ENCODE results near the gene TSPAN18.

The TSPAN18 gene

DNA sequence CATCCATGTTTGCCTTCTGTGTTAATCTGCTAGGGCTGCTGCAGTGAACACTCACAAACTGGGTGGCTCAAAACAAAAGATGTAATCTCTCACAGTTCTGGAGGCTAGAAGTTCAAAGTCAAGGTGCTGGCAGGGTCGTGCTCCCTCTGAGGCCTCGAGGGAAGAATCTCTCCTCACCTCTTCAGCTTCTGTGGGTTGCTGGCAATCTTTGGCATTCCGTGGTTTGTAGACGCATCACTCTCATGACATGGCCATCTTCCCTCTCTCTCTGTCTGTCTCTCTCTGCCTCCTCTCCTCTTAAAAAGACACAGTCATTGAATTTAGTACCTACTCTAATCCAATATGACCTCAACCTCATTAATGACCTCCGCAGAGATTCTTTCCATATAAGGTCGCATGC, 78.8 kb downstream of the TSPAN18 start:
- DNase-seq = no peak
- in situ Hi-C loops (cut with MboI; ENCODE audit: low pct_unique_long_range_greater_than_20kb, low sequenced_read_pairs) = no loop called here

GRCh38 chr11:44808053-44808753, 81.4 kb downstream of the TSPAN18 start:
- in situ Hi-C loops (cut with MboI; ENCODE audit: low pct_unique_long_range_greater_than_20kb, low sequenced_read_pairs) = no loop called here

GRCh38 chr11:44809283-44809682, 82.5 kb downstream of the TSPAN18 start:
- DNase-seq = no peak
- in situ Hi-C loops (cut with MboI; ENCODE audit: low pct_unique_long_range_greater_than_20kb, low sequenced_read_pairs) = no loop called here

More at GRCh38 chr11:44808053-44808753, 81.4 kb downstream of the TSPAN18 start:
- DNase-seq = no peak

- in situ Hi-C loops (cut with MboI; ENCODE audit: low pct_unique_long_range_greater_than_20kb, low sequenced_read_pairs) = no loop called here
- no peak for DNase-seq
Measured at GRCh38 chr11:44811841-44812448, 85.2 kb downstream of the TSPAN18 start.

GRCh38 chr11:44812971-44813370, 86.2 kb downstream of the TSPAN18 start:
- in situ Hi-C loops (cut with MboI; ENCODE audit: low pct_unique_long_range_greater_than_20kb, low sequenced_read_pairs) = no loop called here
- no peak for DNase-seq

DNA sequence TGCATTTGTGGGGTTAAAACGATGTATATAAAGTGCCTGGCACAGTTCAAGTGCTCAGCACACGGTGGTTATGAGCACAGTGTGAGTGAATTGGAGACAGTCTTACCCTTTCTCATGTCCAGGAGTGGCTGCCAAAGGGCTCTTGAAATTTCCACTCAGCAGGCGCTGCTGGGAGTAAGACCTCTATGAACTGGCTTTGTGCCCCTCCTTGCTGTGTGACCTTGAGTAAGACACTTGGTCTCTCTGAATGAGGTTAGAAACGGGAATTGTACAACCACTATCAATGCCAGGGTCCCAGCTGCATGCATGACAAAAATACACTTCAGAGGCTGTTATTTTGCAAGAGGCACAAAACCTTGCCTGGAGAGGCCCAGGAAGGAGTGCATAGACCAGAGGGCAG, 86.6 kb downstream of the TSPAN18 start:
- no peak for DNase-seq
- in situ Hi-C loops (cut with MboI; ENCODE audit: low pct_unique_long_range_greater_than_20kb, low sequenced_read_pairs) = no loop called here

DNA sequence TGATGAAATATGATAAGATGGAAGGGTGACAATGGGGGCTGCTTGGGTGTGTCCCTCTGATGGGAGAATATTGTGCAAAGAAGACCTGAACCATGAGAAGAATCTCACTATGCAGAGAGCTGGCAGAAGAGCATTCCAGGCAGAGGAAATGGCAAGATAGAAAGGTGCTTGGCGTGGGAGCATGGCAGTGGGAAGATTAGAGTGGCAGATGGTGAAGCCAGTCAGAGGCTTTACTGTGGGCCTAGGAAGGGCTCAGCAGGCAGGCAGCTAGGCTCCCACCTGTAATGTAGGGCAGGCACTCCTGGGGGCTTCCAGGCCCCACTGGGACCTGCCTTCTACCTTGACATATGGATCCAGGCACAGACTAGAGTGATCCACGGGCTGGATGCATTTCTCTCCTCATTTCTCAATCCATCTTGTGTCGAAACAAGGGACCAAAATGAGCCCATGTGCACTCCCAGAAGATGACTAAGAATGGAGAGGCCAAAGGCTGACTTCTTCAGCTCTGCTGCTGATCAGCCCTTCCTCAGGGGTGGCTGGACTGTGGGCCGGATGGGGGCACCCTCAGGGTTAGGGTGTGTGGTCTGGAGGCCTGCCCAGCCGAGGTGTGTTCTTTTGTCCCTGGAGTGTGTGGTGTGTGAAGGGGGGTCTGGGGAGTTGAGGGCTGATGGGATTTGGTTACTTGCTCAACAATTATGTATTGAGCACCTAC, 88.3 kb downstream of the TSPAN18 start:
- in situ Hi-C loops (cut with MboI; ENCODE audit: low pct_unique_long_range_greater_than_20kb, low sequenced_read_pairs) = no loop called here
- no peak for DNase-seq

DNA sequence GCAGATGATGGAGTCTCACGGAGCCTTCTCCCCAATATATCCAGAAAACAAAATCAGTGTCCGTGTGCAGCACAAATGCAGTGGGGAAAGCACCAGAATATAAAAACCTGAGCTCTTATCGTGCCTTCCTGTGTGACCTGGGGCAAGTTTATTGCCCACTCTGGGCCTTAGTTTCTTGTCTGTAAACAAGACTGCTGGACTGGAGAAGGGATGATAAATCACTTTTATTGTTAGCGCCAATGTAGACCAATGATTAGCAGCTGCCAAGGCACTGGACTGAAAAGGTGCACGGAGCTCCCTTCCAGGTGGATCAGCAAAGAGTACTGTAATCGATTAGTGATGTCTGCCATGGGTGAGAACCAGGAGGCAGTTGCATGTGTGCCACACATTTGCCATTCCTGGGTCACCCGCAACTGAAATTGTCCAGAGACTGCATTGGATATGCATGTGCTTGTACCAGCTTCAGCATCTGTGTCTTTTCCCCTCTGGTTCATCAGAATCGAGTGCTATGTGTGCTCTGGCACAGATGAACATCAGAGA, 89.2 kb downstream of the TSPAN18 start:
- in situ Hi-C loops (cut with MboI; ENCODE audit: low pct_unique_long_range_greater_than_20kb, low sequenced_read_pairs) = no loop called here
- DNase-seq = no peak

- in situ Hi-C loops (cut with MboI; ENCODE audit: low pct_unique_long_range_greater_than_20kb, low sequenced_read_pairs) = no loop called here
Measured at GRCh38 chr11:44816761-44817160, 90.0 kb downstream of the TSPAN18 start.

DNA sequence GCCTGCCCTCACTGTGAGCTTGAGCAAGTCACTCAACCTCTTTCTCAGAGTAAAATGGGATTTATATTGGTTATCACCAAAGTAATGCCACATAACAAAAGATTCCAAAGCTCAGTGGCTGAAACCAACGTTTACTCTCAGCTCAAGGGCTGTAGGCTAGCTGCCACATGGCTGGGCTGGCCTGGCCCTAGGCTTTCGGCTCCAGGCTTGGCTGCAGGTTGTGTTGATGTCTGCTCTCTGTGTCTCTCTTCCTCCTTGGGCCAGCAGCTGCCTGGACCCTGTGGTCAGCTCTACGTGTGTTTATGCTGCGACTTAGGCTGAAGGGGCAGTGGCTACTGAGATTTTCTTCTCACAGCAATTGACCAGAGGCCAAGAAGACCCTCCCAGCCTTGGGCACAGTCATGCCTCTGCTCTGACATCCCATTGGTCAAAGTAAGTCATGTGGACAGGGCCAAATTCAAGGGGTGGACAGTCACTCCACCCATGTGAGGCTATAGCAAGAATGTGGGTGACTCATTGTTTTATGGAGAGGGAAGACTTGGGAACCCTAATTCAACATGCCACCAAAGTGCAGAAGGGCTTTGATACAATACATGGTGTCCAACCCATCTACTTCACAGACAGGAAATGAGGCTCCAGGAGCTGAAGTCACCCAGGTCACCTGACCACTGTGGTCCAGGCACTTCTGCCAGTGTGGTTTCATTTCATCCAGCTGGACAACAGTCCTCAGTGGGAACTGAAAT, 90.6 kb downstream of the TSPAN18 start:
- no peak for DNase-seq
- in situ Hi-C loops (cut with MboI; ENCODE audit: low pct_unique_long_range_greater_than_20kb, low sequenced_read_pairs) = no loop called here

More at GRCh38 chr11:44816761-44817160, 90.0 kb downstream of the TSPAN18 start:
- no peak for DNase-seq

DNA sequence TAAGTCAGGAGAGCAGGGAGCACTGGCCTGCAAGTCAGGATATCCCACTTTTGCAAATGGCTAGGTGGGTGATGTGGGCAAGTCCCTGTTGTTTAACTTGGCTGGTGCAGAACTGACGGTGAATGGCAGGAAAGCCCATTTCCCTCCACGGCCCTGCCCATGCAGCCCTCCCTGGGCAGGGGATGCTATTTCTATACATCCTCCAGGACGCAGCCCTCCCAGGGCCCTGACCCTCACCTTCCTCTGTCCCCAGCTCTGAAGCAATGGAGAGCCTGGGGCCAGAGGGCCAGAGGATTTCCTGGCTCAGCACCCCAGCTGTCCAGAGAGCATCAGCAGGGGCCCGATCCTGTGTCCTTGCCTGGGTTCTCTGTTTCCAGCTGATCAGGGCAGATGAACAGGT, 91.3 kb downstream of the TSPAN18 start:
- no peak for DNase-seq
- in situ Hi-C loops (cut with MboI; ENCODE audit: low pct_unique_long_range_greater_than_20kb, low sequenced_read_pairs) = no loop called here

- in situ Hi-C loops (cut with MboI; ENCODE audit: low pct_unique_long_range_greater_than_20kb, low sequenced_read_pairs) = no loop called here
- no peak for DNase-seq
Measured at GRCh38 chr11:44819346-44819745, 92.6 kb downstream of the TSPAN18 start.

GRCh38 chr11:44822369-44822768, 95.6 kb downstream of the TSPAN18 start:
- in situ Hi-C loops (cut with MboI; ENCODE audit: low pct_unique_long_range_greater_than_20kb, low sequenced_read_pairs) = no loop called here
- no peak for DNase-seq

DNA sequence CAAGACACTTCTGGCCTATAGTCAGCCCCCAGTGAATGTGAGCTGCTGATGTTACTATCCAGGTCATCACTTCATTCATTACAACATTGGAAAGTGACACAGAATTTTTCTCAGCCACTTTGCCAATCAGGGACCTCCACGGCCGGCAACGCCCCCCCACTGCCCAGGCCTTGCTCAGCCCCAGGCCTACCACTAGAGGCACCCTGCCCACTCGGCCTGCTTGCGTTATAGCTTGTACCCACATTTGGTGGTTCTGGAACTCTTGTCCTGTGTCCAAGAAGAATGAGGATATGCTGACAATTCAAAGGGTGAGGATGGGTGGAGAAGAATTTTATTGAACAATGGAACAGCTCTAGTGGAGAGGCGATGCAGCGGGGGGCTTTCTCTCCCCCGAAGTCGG, 96.2 kb downstream of the TSPAN18 start:
- in situ Hi-C loops (cut with MboI; ENCODE audit: low pct_unique_long_range_greater_than_20kb, low sequenced_read_pairs) = no loop called here
- DNase-seq = no peak

DNA sequence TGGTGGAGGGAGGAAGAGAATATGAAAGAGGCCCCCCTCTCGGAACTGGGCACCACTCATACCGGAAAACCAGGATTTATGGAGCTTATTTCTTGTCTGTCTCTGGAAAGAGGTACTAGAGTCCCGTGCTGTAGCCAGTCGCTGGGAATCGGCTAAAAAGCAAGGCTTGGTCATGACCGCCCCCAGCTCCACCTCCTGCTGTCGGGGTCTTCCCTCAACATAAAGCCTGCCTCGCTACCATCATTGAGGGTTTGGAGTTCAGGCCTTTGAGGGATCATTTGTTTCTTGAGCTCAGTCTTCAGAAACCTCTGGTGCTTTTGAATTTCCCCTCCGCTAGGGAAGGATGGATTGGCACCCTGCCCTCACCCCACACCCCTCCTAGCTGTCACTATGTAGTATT, 97.1 kb downstream of the TSPAN18 start:
- DNase-seq = no peak
- in situ Hi-C loops (cut with MboI; ENCODE audit: low pct_unique_long_range_greater_than_20kb, low sequenced_read_pairs) = no loop called here

DNA sequence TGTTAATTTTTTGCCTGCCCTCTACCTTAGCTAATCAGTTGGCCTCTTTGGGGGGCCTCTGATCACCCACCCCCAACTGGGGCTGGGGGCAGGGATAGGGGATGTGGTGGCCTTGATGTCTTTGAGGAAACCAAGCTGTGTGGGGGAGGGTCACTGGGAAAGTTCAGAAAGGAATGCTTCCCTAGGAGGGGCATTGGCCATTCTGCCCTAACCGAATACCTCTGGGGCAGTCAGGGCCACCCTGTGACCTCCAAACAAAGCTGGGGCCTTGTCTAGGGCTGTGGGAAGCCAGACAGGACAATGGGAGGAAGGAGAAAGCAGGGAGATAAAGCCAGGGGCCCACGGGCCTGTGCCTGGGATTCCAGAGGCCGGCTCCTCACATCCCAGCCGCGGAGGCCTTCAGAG, 97.5 kb downstream of the TSPAN18 start:
- DNase-seq = no peak

DNA sequence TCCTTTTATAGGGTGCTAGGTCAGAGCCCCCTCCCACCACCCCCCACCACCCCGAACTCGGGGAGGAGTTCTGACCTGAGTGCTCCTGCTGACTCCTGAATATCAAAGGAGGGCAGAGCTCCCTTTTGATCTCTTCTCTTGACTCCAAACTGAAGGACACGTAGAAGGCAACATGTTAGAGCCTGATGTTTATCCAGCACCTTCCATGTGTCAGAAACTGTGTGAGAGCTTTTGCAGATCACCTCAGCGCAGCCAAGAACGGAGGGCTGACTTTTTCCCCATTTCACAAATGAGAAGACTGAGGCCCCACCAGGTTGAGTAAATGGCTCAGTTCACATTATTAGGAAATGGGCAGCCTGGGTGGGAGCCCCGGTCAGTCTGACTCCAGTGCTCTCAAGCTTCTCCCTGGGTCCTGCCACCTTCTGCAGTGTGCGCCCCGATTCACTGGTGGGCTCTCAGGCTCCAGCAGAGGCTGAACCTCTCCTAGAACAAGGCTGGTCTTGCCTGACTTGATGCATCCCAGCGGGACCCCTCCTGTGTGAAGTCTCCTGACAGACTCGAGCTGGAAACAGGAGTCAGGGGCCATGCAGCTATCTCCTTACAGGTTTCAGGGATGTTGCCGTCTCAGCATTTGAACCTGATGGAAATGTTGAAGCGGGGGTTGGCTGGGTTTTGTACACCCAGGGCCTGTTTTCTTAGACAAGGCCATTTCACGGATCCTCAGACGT, 98.5 kb downstream of the TSPAN18 start:
- in situ Hi-C loops (cut with MboI; ENCODE audit: low pct_unique_long_range_greater_than_20kb, low sequenced_read_pairs) = no loop called here

More for the DNA sequence above, 97.5 kb downstream of the TSPAN18 start:
- in situ Hi-C loops (cut with MboI; ENCODE audit: low pct_unique_long_range_greater_than_20kb, low sequenced_read_pairs) = no loop called here

DNA sequence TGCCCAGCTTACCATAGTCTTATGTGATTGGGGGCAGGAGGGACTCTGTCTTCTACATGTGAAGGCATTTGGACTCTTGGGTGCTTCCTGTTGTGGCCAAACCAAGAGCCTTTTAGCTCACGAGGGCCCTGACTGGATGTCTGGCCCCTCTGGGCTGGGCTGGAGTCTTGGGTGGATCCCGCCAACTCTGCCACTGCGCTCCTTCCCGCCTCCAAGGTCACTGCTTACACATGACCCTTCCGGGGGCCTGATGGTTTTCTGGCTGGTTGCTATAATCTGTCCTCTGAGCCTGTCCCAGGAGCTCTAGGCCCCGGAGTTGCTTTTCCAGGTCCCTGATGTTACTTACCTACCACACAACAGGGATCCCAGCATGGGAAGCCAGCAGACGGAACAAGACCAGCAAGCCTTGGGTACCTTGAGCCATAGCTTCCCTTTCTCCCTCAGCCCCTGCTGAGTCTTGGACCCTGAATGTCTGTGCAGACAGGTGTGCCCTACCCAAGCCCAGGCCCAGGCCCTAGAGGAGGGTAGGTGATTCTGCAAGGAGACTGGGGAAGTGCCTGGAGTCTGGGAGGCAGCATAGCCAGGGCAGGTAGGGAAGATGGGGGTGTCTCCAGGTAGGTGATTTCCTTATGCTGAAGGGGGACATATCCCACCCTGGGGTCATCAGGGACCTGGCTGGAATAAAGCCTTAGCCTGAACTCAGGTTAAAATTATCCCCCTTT, 100.3 kb downstream of the TSPAN18 start:
- in situ Hi-C loops (cut with MboI; ENCODE audit: low pct_unique_long_range_greater_than_20kb, low sequenced_read_pairs) = no loop called here
- no peak for DNase-seq

More for the DNA sequence above, 98.5 kb downstream of the TSPAN18 start:
- no peak for DNase-seq
